Spinal cord (tissue), 10 donors: Measurements from ENCODE around the gene THBS1. TPM values are rescaled to one million over a fixed set of nuclear protein-coding genes. Genes with fewer than 3 reads are reported as not detected.

Source experiments
- DNase-seq, 6 donors: peaks; one replicate each; pipeline versions ENCODE4 v3.0.0 to v3.0.0-alpha.2; 2013 to 2015; ENCODE audit warnings: low spot score in 6 of 6, low read depth in 4 of 6
- H3K27ac ChIP-seq: one replicate; pipeline ENCODE4 v1.5.1; 2013; ENCODE audit warnings: low read depth, low read length, control low read depth
- H3K27me3 ChIP-seq: one replicate; pipeline ENCODE4 v1.6.1; 2013; ENCODE audit warnings: low read length; ENCODE audit not compliant: control insufficient read depth, insufficient read depth
- H3K36me3 ChIP-seq: one replicate; pipeline ENCODE4 v1.6.1; 2013; ENCODE audit warnings: low read length; ENCODE audit not compliant: control insufficient read depth, insufficient read depth
- H3K4me1 ChIP-seq: one replicate; pipeline ENCODE4 v1.6.1; 2013; ENCODE audit warnings: low read length; ENCODE audit not compliant: control insufficient read depth, insufficient read depth
- H3K4me3 ChIP-seq: one replicate; pipeline ENCODE4 v1.5.1; 2013; ENCODE audit warnings: low read depth, low read length, control low read depth
- H3K9me3 ChIP-seq: one replicate; pipeline ENCODE4 v1.6.1; 2013; ENCODE audit warnings: low read length; ENCODE audit not compliant: control insufficient read depth, insufficient read depth
- WGBS: methylation state at CpG from one replicate; pipeline ENCODE4 v1.1.5; 2013; ENCODE audit warnings: missing lambda C conversion rate; ENCODE audit not compliant: insufficient coverage; 5-methylcytosine and 5-hydroxymethylcytosine counted together
- polyA plus RNA-seq, 2 donors: library from polyadenylated mRNA; unstranded; fragments of 120-200 nt; gene quantifications; one replicate each; pipeline ENCODE4 v1.2.1, GENCODE V29; 2013; ENCODE audit not compliant: insufficient read length in 2 of 2
- total RNA-seq, 2 donors: library from RNA; depleted of rRNA in 1 of 2; stranded (reverse); fragments of 120-200 nt in 1 of 2; fragments of >200 nt in 1 of 2; gene quantifications; one replicate each; pipeline versions ENCODE4 v1.2.3 to v1.2.4, GENCODE V29; 2013 to 2014
- donor health status: healthy.

Gene THBS1
- total and polyA plus RNA-seq, 4 donors = 20.8 to 70.6 (median 35.4) TPM

- WGBS = 83% methylated on average over 2 of the region's 4 CpGs
- no peaks in the 10 kb centered on the region for H3K27me3 ChIP-seq
- H3K4me1 ChIP-seq = no peaks in the 10 kb centered on the region
- H3K27ac ChIP-seq = no peak overlapping the region
- no peaks in the 10 kb centered on the region for H3K9me3 ChIP-seq
- H3K36me3 ChIP-seq = no peaks in the 10 kb centered on the region
- DNase-seq = no peak
- no peak overlapping the region for H3K4me3 ChIP-seq
Observed at GRCh38 chr15:39564972-39565665, 15.8 kb upstream of the THBS1 start.

- Histone ChIP-seq H3K9me3 (no peaks in the 10 kb centered on the region), H3K4me3 (no peak overlapping the region), H3K4me1 (no peaks in the 10 kb centered on the region), H3K36me3 (no peaks in the 10 kb centered on the region), H3K27me3 (no peaks in the 10 kb centered on the region), H3K27ac (no peak overlapping the region)
- no peak for DNase-seq
- WGBS = 67% methylated on average over 1 of the region's 2 CpGs
Observed at GRCh38 chr15:39565851-39566250, 15.0 kb upstream of the THBS1 start.

- Histone ChIP-seq H3K36me3 (no peaks in the 10 kb centered on the region), H3K9me3 (no peaks in the 10 kb centered on the region), H3K27ac (no peak overlapping the region), H3K4me3 (no peak overlapping the region), H3K27me3 (peaks cover 3% of the 10 kb centered on the region), H3K4me1 (no peaks in the 10 kb centered on the region)
- 100% methylated on average over 1 of the region's 2 CpGs for WGBS
- DNase-seq = no peak
Observed at GRCh38 chr15:39573287-39573686, 7.6 kb upstream of the THBS1 start.

- Histone ChIP-seq H3K9me3 (no peaks in the 10 kb centered on the region), H3K36me3 (no peaks in the 10 kb centered on the region), H3K27me3 (peaks cover 3% of the 10 kb centered on the region), H3K27ac (no peak overlapping the region), H3K4me3 (no peak overlapping the region), H3K4me1 (no peaks in the 10 kb centered on the region)
- WGBS = 100% methylated on average over 2 of the region's 4 CpGs
- DNase-seq = no peak
Observed at GRCh38 chr15:39573844-39574243, 7.0 kb upstream of the THBS1 start.

- Histone ChIP-seq H3K4me1 (peaks cover under 1% of the 10 kb centered on the region), H3K36me3 (no peaks in the 10 kb centered on the region), H3K27ac (no peak overlapping the region), H3K4me3 (no peak overlapping the region), H3K9me3 (no peaks in the 10 kb centered on the region), H3K27me3 (peaks cover 3% of the 10 kb centered on the region)
- no CpG with 5 or more reads among the region's 1 CpG for WGBS
- no peak for DNase-seq
Observed at GRCh38 chr15:39574427-39574826, 6.5 kb upstream of the THBS1 start.

- Histone ChIP-seq H3K4me1 (peaks cover 5% of the 10 kb centered on the region), H3K27ac (no peak overlapping the region), H3K9me3 (no peaks in the 10 kb centered on the region), H3K27me3 (peaks cover 3% of the 10 kb centered on the region), H3K36me3 (no peaks in the 10 kb centered on the region), H3K4me3 (no peak overlapping the region)
- WGBS = 90% methylated on average over 3 of the region's 6 CpGs
- DNase-seq = no peak
Observed at GRCh38 chr15:39575180-39575579, 5.7 kb upstream of the THBS1 start.

- no peaks in the 10 kb centered on the region for H3K9me3 ChIP-seq
- peaks cover 12% of the 10 kb centered on the region for H3K27me3 ChIP-seq
- no peak overlapping the region for H3K4me3 ChIP-seq
- DNase-seq = peak in 1 of 6 donors; percentile 24
- H3K27ac ChIP-seq = no peak overlapping the region
- no CpG with 5 or more reads among the region's 5 CpGs for WGBS
- H3K4me1 ChIP-seq = peaks cover 33% of the 10 kb centered on the region
- peaks cover 7% of the 10 kb centered on the region for H3K36me3 ChIP-seq
Observed at GRCh38 chr15:39578851-39579486, 1.9 kb upstream of the THBS1 start.

GRCh38 chr15:39579487-39580116 is 1.3 kb upstream of the THBS1 start:
- Histone ChIP-seq H3K27ac (peak overlapping the region; percentile 65), H3K36me3 (peaks cover 7% of the 10 kb centered on the region), H3K4me1 (peaks cover 34% of the 10 kb centered on the region), H3K4me3 (peak overlapping the region; percentile 52), H3K9me3 (no peaks in the 10 kb centered on the region), H3K27me3 (peaks cover 12% of the 10 kb centered on the region)
- 4% methylated on average over 11 of the region's 18 CpGs for WGBS
- DNase-seq = peak in 4 of 6 donors; percentile 26 to 75 (median 47)

- peaks cover 34% of the 10 kb centered on the region for H3K4me1 ChIP-seq
- peak overlapping the region; percentile 80 for H3K27ac ChIP-seq
- peak; percentile 57 to 97 (median 80) for DNase-seq
- WGBS = under 1% methylated on average over 29 of the region's 29 CpGs
- no peaks in the 10 kb centered on the region for H3K9me3 ChIP-seq
- peak overlapping the region; percentile 54 for H3K4me3 ChIP-seq
- H3K36me3 ChIP-seq = peaks cover 7% of the 10 kb centered on the region
- peaks cover 12% of the 10 kb centered on the region for H3K27me3 ChIP-seq
Observed at GRCh38 chr15:39580117-39580484, 778 bp upstream of the THBS1 start.
